Chondrocyte (in vitro differentiated cells): ENCODE results near the gene SLC49A4. TPM values are rescaled to one million over a fixed set of nuclear protein-coding genes. Genes with fewer than 3 reads are reported as not detected.

ENCODE experiments used
- DNase-seq: peaks from one replicate; pipeline ENCODE4 v3.0.0; 2021; ENCODE audit warnings: mixed read lengths, low spot score
- H3K27ac Mint-ChIP-seq: one replicate; pipeline ENCODE4 v1.8.0; 2021; ENCODE audit warnings: mild to moderate bottlenecking, moderate library complexity, mixed read lengths; ENCODE audit not compliant: unreplicated experiment
- H3K27me3 Mint-ChIP-seq: 2 replicates; pipeline ENCODE4 v1.8.0; 2021; ENCODE audit warnings: low read depth, mixed read lengths
- H3K36me3 Mint-ChIP-seq: 2 replicates; pipeline ENCODE4 v1.8.0; 2021; ENCODE audit warnings: low read depth, mixed read lengths
- H3K4me1 Mint-ChIP-seq: 2 replicates; pipeline ENCODE4 v1.8.0; 2021; ENCODE audit warnings: low read depth, mild to moderate bottlenecking, mixed read lengths
- H3K4me3 Mint-ChIP-seq: one replicate; pipeline ENCODE4 v1.8.0; 2021; ENCODE audit warnings: mild to moderate bottlenecking, moderate library complexity, mixed read lengths; ENCODE audit not compliant: unreplicated experiment
- H3K9me3 Mint-ChIP-seq: 2 replicates; pipeline ENCODE4 v1.8.0; 2021; ENCODE audit warnings: low read depth, mixed read lengths
- CTCF ChIP-seq: fragments of 200-600 bp; sonication (generic); IDR thresholded peaks from 2 replicates; pipeline ENCODE4 v1.5.0; 2021; ENCODE audit warnings: antibody characterized with exemption, mild to moderate bottlenecking, moderate library complexity
- total RNA-seq: library from RNA; stranded (reverse); gene quantifications from 3 replicates; pipeline ENCODE4 v1.2.1, GENCODE V29; 2021

The SLC49A4 gene
- total RNA-seq, 1 donor from 2014 or later, result 15.1 TPM

- Mint-ChIP-seq H3K27ac (no peak overlapping the region), H3K36me3 (peaks cover 11% of the 10 kb centered on the region), H3K27me3 (no peaks in the 10 kb centered on the region), H3K4me1 (peaks cover 7% of the 10 kb centered on the region), H3K9me3 (no peaks in the 10 kb centered on the region), H3K4me3 (no peak overlapping the region)
- TF ChIP-seq CTCF, result no peak
- no peak for DNase-seq
Measured at GRCh38 chr3:122755491-122755890, 39.4 kb upstream of the SLC49A4 start.

GRCh38 chr3:122758877-122759560 lies 35.9 kb upstream of the SLC49A4 start:
- H3K36me3 Mint-ChIP-seq, result peaks cover 5% of the 10 kb centered on the region
- no peaks in the 10 kb centered on the region for H3K27me3 Mint-ChIP-seq
- H3K9me3 Mint-ChIP-seq, result no peaks in the 10 kb centered on the region
- no peak overlapping the region for H3K27ac Mint-ChIP-seq
- no peak for TF ChIP-seq CTCF
- DNase-seq, result no peak
- H3K4me3 Mint-ChIP-seq, result no peak overlapping the region
- H3K4me1 Mint-ChIP-seq, result peaks cover 15% of the 10 kb centered on the region

- H3K36me3 Mint-ChIP-seq, result no peaks in the 10 kb centered on the region
Measured at GRCh38 chr3:122760453-122761271, 34.2 kb upstream of the SLC49A4 start.

GRCh38 chr3:122766430-122766829 lies 28.4 kb upstream of the SLC49A4 start:
- no peak for DNase-seq
- H3K4me1 Mint-ChIP-seq, result peaks cover 5% of the 10 kb centered on the region
- no peak overlapping the region for H3K4me3 Mint-ChIP-seq
- H3K9me3 Mint-ChIP-seq, result no peaks in the 10 kb centered on the region
- peaks cover 6% of the 10 kb centered on the region for H3K36me3 Mint-ChIP-seq
- H3K27me3 Mint-ChIP-seq, result no peaks in the 10 kb centered on the region
- H3K27ac Mint-ChIP-seq, result no peak overlapping the region
- no peak for TF ChIP-seq CTCF

More at GRCh38 chr3:122760453-122761271, 34.2 kb upstream of the SLC49A4 start:
- DNase-seq, result no peak
- peak overlapping the region; percentile 45 for H3K27ac Mint-ChIP-seq
- TF ChIP-seq CTCF, result no peak
- H3K4me1 Mint-ChIP-seq, result peaks cover 13% of the 10 kb centered on the region
- H3K27me3 Mint-ChIP-seq, result no peaks in the 10 kb centered on the region
- H3K4me3 Mint-ChIP-seq, result no peak overlapping the region
- H3K9me3 Mint-ChIP-seq, result no peaks in the 10 kb centered on the region

- no peak overlapping the region for H3K27ac Mint-ChIP-seq
- DNase-seq, result no peak
- peaks cover 5% of the 10 kb centered on the region for H3K4me1 Mint-ChIP-seq
- no peaks in the 10 kb centered on the region for H3K27me3 Mint-ChIP-seq
- no peak for TF ChIP-seq CTCF
- H3K9me3 Mint-ChIP-seq, result no peaks in the 10 kb centered on the region
- H3K36me3 Mint-ChIP-seq, result peaks cover 6% of the 10 kb centered on the region
- no peak overlapping the region for H3K4me3 Mint-ChIP-seq
Measured at GRCh38 chr3:122767540-122768372, 27.1 kb upstream of the SLC49A4 start.
